Measurements from ENCODE around the gene GIT2.

GRCh38 chr12:109963330-109963729, 32.8 kb downstream of the GIT2 start:
- TF ChIP-seq CTCF (IDR thresholded peaks at IDR 0.05) (no peak), POLR2A (IDR thresholded peaks at IDR 0.05) (no peak)
